Heart right ventricle (tissue), 16 donors: ENCODE measurements around the gene RNF19B. TPM values are rescaled to one million over a fixed set of nuclear protein-coding genes. Genes with fewer than 3 reads are reported as not detected.

ENCODE experiments used
- ATAC-seq, 8 donors: fragments of 200-7000 bp; cut with Tn5 transposase; one replicate each; pipeline ENCODE4 v1.9.1; 2020; ENCODE audit warnings: mild to moderate bottlenecking in 8 of 8, moderate library complexity in 8 of 8, moderate number of reproducible peaks in 1 of 8
- DNase-seq, 2 donors: peaks; one replicate each; pipeline ENCODE4 v3.0.0-alpha.2; 2020
- H3K27ac ChIP-seq, 10 donors: fragments of 200-600 bp; sonication (generic) in 2 of 10; one replicate each; pipeline versions ENCODE4 v1.5.0 to v1.8.0; 2020 to 2022; ENCODE audit warnings: mild to moderate bottlenecking in 3 of 10
- H3K27me3 ChIP-seq, 7 donors: fragments of 200-600 bp; one replicate each; pipeline ENCODE4 v1.8.0; 2021 to 2022; ENCODE audit warnings: mild to moderate bottlenecking in 2 of 7
- H3K36me3 ChIP-seq, 9 donors: fragments of 200-600 bp; sonication (generic) in 1 of 9; one replicate each; pipeline versions ENCODE4 v1.5.0 to v1.8.0; 2020 to 2022; ENCODE audit warnings: mild to moderate bottlenecking in 2 of 9
- H3K4me1 ChIP-seq, 9 donors: fragments of 200-600 bp; sonication (generic) in 1 of 9; one replicate each; pipeline versions ENCODE4 v1.5.0 to v1.8.0; 2020 to 2022; ENCODE audit warnings: mild to moderate bottlenecking in 4 of 9
- H3K4me3 ChIP-seq, 10 donors: fragments of 200-600 bp; sonication (generic) in 2 of 10; one replicate each; pipeline versions ENCODE4 v1.5.0 to v1.8.0; 2020 to 2022; ENCODE audit warnings: mild to moderate bottlenecking in 7 of 10, moderate library complexity in 2 of 10
- H3K9me3 ChIP-seq, 11 donors: fragments of 200-600 bp in 10 of 11; sonication (generic) in 2 of 11; one replicate each; pipeline versions ENCODE4 v1.5.0 to v1.8.0; 2013 to 2022; ENCODE audit warnings: mild to moderate bottlenecking in 2 of 11, control low read depth in 1 of 11, moderate library complexity in 1 of 11
- CTCF ChIP-seq, 9 donors: fragments of 200-600 bp; sonication (generic) in 2 of 9; IDR thresholded peaks; one replicate each; pipeline versions ENCODE4 v1.5.0 to v1.8.0; 2021 to 2022; ENCODE audit warnings: antibody characterized with exemption in 9 of 9, mild to moderate bottlenecking in 5 of 9, moderate library complexity in 1 of 9
- WGBS, 2 donors: extraction: QIAGEN DNeasy Blood & Tissue Kit; methylation state at CpG; one replicate each; pipeline ENCODE4 v1.1.7; 2013; ENCODE audit warnings: inconsistent platforms in 1 of 2; 5-methylcytosine and 5-hydroxymethylcytosine counted together
- intact Hi-C, 10 donors: fragments of 100-400 bp; cut with DNase I; formaldehyde crosslinking; loops; one replicate each; pipeline versions ENCODE4 v1.11.1 to v1.14.2; 2022
- polyA plus RNA-seq, 2 donors: library from polyadenylated mRNA; stranded (reverse); fragments of 200-250 nt; gene quantifications; one replicate each; pipeline ENCODE4 v1.2.3, GENCODE V29; 2013
- total RNA-seq, 10 donors: library from RNA; stranded (reverse); fragmentation: NEBNext Ultra II Directional in 3 of 10; extraction: Animal tissue kit (Norgen Biotek cat#: 25700) in 3 of 10; gene quantifications; one replicate each; pipeline versions ENCODE4 v1.2.1 to v1.2.4, GENCODE V29; 2021 to 2023
- donor health status: Arrhythmogenic right ventricular cardiomyopathy.
- donor health status: ischemic (EF 13 %, LVEDD 7.1; RV severe dilation, severe dysfunction).
- donor health status: healthy with polysubstance abuse.
- donor health status: DM: no; HTN: yes; CAD: no.
- donor health status: DM: no; HTN: no; CAD: no.
- donor health status: ischemic (EF 25% LVEDD 6.9; RV normal size, moderate dysfunction).
- donor health status: ischemic (EF 25% LVEDD 5.7; RV mildly dilated, moderate dysfunction).
- donor health status: healthy.
- donor health status: DM: yes; HTN: yes; CAD: no.
- donor health status: Ischemic cardiomyopathy.
- donor health status: ischemic (EF 35%, LVEDD 5.7; RV mildly dilated, moderate dysfunction).
- donor health status: nonischemic (EF 11% LVEDD 7.7; RV severe dilation, severe dysfunction).
- donor health status: DM: yes; HTN: yes; CAD: no.
- donor health status: PGD.
- donor health status: ischemic (EF 29% LVEDD 5.4; RV normal size, mild dysfunction).
- donor health status: nonischemic (EF 23%, LVEDD 6.1; RV moderate dilation, normal function).

The RNF19B gene
- total and polyA plus RNA-seq, 12 donors: 1.1 to 36.9 (median 13.2) TPM

- intact Hi-C loops: loop anchor here in 8 of 10 donors (2.0 to 10.0 kb wide), 13 partner anchors 73 to 155 kb away; partner anchors contain the start of gene AZIN2 (in 5 of the 8)
- TF ChIP-seq CTCF (IDR thresholded peaks at IDR 0.05): no peak
- WGBS, 2 donors: 88 to 97% methylated on average over 1 of the region's 1 CpG
These were observed 32.8 kb downstream of the RNF19B start for GRCh38 chr1:32931760-32932159.

GRCh38 chr1:32929366-32929765 is 35.2 kb downstream of the RNF19B start:
- DNase-seq (no peak), ATAC-seq (no peak)
- no peak overlapping the region for H3K27ac ChIP-seq
- H3K4me3 ChIP-seq: no peak overlapping the region
- intact Hi-C loops: no loop called here
- H3K36me3 ChIP-seq: peaks cover 0 to under 1% (median 0%) of the 10 kb centered on the region in 9 donors
- TF ChIP-seq CTCF (IDR thresholded peaks at IDR 0.05): no peak
- H3K4me1 ChIP-seq: peaks cover 7 to 34% (median 24%) of the 10 kb centered on the region in 9 donors
- no peaks in the 10 kb centered on the region for H3K9me3 ChIP-seq
- 61 to 72% methylated on average over 2 of the region's 2 CpGs for WGBS, 2 donors
- H3K27me3 ChIP-seq: peaks cover 0 to 23% (median 6%) of the 10 kb centered on the region in 7 donors

More at GRCh38 chr1:32931760-32932159, 32.8 kb downstream of the RNF19B start:
- Histone ChIP-seq H3K36me3 (peaks cover 0 to 24% (median 12%) of the 10 kb centered on the region in 9 donors), H3K4me1 (peaks cover 3 to 19% (median 14%) of the 10 kb centered on the region in 9 donors), H3K27ac (no peak overlapping the region), H3K9me3 (no peaks in the 10 kb centered on the region), H3K4me3 (no peak overlapping the region), H3K27me3 (no peaks in the 10 kb centered on the region)
- DNase-seq: no peak
- no peak for ATAC-seq

GRCh38 chr1:32928715-32929114 is 35.9 kb downstream of the RNF19B start:
- WGBS, 2 donors: 86 to 91% methylated on average over 8 of the region's 8 CpGs

GRCh38 chr1:32928285-32928684 is 36.3 kb downstream of the RNF19B start:
- TF ChIP-seq CTCF (IDR thresholded peaks at IDR 0.05): no peak
- no peak for DNase-seq
- H3K4me1 ChIP-seq: peaks cover 3 to 24% (median 16%) of the 10 kb centered on the region in 9 donors
- H3K27ac ChIP-seq: no peak overlapping the region
- no peak for ATAC-seq
- no peak overlapping the region for H3K4me3 ChIP-seq
- intact Hi-C loops: no loop called here
- H3K9me3 ChIP-seq: no peaks in the 10 kb centered on the region
- peaks cover 0 to 34% (median 13%) of the 10 kb centered on the region in 7 donors for H3K27me3 ChIP-seq
- H3K36me3 ChIP-seq: no peaks in the 10 kb centered on the region
- 96% methylated on average over 2 of the region's 2 CpGs for WGBS, 2 donors

More at GRCh38 chr1:32928715-32929114, 35.9 kb downstream of the RNF19B start:
- H3K27me3 ChIP-seq: peaks cover 0 to 30% (median 11%) of the 10 kb centered on the region in 7 donors
- peaks cover 6 to 28% (median 18%) of the 10 kb centered on the region in 9 donors for H3K4me1 ChIP-seq
- no peak for TF ChIP-seq CTCF (IDR thresholded peaks at IDR 0.05)
- H3K27ac ChIP-seq: no peak overlapping the region
- ATAC-seq: no peak
- no peak for DNase-seq
- no peak overlapping the region for H3K4me3 ChIP-seq
- H3K9me3 ChIP-seq: no peaks in the 10 kb centered on the region
- no peaks in the 10 kb centered on the region for H3K36me3 ChIP-seq
- intact Hi-C loops: no loop called here
